Measurements from ENCODE around the gene THPO.

DNA sequence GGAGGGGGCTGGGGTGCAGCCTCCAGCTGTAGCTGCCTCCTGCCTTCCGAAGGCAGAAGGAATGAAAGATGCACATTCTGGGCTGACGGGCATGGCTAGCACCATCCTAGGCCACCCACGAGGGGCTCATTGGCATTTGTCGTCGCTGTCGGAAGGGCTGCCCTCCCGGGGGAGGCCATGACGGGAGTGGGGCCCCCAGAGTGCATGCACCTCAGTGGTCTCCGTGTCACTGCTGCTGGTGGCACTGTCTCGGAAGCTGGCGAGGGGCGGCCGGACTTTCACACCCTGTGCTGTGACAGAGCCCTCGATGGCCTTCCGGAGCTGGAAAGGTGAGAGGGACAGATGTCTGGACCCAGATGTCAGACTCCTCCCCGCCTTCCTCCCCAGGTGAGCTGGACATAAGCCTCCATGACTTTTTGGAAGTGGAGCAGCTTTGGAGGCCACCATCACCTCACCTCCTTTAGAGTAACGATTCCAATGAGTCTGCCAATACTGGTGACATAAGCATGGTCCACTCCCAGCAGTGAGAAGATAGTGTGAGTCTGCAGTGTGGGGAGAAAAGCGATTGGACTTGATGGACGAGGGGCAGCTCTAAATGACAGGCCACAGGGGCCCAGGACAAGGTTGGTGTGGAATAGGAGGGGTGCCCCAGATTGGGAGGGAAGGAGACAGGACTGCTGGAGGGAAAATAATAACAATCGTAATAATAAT is 31.4 kb downstream of the THPO start:
- no peak for TF ChIP-seq POLR2AphosphoS5 (IDR thresholded peaks at IDR 0.05)
- TF ChIP-seq EP300 (IDR thresholded peaks at IDR 0.05), result no peak

Data from gastroesophageal sphincter (tissue), 2 donors.